HUDEP-2 (cell line): ENCODE data around the gene STAP1.
"Not testable (repeated sequence)": the region's sequence is repeated elsewhere in the genome, so short reads cannot be mapped to it uniquely, and the experiment has no call there.

ENCODE experiments used
- DNase-seq, 76 experiments: peaks; one replicate each; lab custom pipeline; 2025; ENCODE audit not compliant: unreplicated experiment in 76 of 76; lab: John Stamatoyannopoulos, UW

STAP1 gene, protein sequence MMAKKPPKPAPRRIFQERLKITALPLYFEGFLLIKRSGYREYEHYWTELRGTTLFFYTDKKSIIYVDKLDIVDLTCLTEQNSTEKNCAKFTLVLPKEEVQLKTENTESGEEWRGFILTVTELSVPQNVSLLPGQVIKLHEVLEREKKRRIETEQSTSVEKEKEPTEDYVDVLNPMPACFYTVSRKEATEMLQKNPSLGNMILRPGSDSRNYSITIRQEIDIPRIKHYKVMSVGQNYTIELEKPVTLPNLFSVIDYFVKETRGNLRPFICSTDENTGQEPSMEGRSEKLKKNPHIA

DNA sequence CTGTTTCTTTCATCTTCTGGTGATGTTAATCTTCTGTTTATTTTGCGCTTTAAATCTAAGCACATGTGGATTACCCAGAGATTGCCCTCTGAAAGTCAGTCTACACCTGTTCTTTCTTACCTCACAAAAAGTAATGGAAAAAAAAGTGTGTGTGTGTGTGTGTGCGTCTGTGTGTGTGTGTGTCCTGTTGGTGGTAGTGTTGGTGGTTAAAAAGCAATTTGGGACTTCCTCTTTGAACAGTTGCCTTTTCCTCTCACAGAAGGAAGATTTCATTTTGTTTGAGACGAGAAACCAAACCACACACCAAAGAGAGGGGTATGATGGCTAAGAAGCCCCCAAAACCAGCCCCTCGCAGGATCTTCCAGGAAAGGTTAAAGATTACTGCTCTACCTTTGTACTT, at the start of gene STAP1:
Gene STAP1 (plus strand): TSS at position 235 of the 400 bp plus-strand sequence. CDS start 83 bp downstream, at position 318.
- DNase-seq: peak in 36 of 76 experiments; percentile 2 to 66 (median 28)

DNA sequence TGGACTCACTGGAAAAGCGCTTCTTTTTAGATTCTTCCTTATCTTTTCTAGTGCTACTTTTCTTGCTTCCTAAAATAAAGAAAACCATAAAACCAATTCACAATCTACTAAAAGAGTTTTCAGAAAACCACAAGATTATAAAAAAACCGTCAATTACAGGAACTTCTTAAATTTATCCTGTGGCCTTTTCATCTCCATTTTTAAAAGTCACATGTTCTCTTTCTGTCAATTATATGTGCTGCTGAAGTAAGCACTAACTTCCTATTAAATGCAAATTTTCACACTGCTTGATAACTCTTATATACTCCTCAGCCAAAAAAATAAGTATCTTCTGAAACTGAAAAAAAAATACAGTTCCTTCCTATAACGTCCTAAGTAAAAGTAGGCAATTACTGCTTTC, 46.0 kb upstream of the STAP1 start:
- no peak for DNase-seq

DNA sequence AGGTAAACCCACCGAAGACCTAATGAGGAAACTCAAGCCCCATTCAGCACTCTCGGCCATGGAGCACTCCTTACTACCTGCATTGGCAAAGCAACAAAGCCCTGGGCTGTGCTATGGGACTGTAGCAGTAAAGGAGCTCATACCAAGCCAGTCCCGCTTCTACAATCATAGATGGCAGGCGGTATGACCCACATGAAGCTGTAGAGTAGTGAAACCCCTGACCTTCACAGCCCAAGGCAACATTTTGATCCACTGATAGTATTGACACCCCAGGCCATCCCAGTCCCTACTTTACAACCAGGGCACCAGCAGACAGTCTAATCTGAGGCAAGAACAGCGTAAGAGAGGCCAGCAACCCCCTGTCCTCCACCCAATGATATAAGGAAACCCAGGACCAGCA, 38.4 kb upstream of the STAP1 start:
- DNase-seq: peak in 1 of 76 experiments; percentile 2

DNA sequence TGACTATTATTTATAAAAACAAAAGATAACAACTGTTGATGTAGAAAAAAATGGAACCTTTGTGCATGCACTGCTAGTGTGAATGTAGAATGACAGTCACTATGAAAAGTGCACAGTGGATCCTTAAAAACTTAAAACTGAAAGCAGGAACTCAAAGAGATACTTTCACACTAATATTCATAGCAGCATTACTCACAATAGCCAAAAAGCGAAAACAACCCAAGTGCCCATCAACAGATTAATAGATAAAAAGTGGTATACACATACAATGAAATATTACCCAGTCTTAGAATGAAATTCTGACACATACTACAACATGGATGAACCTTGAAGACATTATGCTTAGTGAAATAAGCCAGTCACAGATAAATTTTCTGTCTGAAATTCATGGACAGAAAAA, 37.0 kb upstream of the STAP1 start:
- DNase-seq: no peak

DNA sequence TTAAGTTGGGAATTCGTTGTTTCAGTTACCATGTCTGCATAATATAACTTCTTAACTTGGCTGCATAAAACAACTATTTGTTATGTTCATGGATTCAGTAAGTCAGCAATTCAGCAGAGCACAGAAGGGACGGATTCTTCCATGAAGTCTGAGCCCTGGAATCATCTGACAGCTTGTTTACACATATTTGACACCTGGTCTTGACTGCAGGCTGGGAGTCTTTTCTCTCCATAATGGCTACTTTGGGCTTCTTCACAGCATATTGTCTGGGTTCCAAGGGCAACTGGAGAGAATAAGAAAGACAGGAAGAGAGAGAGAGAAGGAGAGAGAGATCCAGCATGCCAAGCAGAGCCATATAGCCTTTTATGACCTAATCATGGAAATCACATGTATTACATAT, 36.3 kb upstream of the STAP1 start:
- no peak for DNase-seq

DNA sequence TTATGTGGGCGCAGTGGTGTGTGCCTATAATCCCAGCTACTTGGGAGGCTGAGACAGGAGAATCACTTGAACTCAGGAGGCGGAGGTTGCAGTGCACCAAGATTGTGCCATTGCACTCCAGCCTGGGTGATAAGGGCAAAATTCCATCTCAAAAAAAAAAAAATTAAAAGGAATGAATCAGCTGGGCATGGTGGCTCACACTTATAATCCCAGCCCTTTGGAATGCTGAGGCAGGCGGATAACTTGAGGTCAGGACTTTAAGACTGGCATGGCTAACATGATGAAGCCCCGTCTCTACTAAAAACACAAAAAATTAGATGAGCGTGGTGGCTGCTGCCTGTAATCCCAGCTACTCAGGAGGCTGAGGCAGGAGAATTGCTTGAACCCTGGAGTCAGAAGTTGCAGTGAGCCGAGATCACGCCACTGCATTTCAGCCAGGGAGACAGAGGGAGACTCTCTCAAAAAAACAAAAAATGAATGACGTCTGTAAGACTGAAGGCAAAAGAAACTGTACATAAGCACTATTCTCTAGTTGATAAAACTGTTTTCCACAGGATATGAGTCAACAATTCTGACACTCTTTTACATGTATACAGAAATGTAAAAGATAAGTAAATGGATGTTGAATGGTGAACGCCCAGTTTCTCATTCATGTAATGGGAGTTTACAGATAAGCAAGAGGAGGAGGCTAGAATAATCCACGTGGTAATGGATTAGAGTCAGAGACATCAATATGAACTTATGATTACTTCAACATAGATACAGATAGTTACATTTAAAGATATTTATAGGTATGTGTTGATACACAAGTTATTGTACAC, 35.5 kb upstream of the STAP1 start:
- peak in 49 of 76 experiments; percentile 1 to 92 (median 74) for DNase-seq

DNA sequence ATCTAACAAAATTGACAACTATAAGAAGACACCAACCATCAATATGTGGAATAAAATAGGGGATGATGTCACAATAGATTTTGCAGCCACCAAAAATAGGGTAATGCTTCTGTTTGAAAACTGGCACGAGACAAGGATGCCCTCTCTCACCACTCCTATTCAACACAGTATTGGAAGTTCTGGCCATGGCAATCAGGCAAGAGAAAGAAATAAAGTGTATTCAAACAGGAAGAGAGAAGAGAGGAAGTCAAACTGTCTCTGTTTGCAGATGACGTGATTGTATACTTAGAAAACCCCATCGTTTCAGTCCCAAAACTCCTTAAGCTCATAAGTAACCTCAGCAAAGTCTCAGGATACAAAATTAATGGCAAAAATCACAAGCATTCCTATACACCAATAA, 34.4 kb upstream of the STAP1 start:
- not testable (repeated sequence) for DNase-seq

DNA sequence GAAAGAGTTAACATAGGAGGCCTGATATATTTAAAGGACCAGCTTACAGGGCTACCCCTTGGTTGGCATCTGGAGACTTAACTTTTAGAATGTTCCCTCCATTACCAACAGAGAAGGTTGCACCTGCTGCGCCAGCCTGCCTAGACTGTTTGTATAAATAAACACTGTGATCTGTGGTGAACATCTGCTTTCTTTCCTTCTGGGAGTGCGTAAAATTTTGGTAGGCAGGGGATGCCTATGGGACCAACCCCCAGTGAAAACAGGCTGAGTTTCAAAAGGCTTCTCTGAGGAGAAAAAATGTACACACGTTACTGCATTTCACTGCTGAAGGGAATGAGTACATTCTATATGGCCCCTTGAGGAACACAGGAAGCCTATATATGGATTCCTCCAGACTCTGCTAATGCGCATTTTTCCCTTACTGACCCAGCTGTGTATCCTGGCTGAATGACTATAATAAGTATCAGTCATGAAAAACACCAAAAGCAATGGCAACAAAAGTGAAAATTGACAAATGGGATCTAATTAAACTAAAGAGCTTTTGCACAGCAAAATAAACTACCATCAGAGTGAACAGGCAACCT, 27.1 kb upstream of the STAP1 start:
- no peak for DNase-seq

DNA sequence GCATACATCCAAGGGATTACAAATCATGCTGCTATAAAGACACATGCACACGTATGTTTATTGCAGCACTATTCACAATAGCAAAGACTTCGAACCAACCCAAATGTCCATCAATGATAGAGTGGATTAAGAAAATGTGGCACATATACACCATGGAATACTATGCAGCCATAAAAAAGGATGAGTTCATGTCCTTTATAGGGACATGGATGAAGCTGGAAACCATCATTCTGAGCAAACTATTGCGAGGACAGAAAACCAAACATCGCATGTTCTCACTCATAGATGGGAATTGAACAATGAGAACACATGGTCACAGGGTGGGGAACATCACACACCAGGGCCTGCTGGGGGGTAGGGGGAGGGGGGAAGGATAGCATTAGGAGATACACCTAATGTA, 26.1 kb upstream of the STAP1 start:
- not testable (repeated sequence) for DNase-seq

DNA sequence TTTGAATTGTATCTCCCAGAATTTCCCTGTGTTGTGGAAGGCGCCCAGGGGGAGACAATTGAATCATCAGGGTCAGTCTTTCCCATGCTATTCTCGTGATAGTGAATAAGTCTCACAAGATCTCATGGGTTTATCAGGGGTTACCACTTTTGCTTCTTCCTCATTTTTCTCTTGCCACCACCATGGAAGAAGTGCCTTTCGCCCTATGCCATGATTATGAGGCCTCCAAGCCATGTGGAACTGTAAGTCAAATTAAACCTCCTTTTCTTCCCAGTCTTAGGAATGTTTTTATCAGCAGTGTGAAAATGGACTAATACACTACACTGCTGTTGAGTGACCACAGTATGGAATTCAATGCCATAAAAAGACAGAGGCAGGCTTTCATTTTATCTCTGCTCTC, 25.4 kb upstream of the STAP1 start:
- no peak for DNase-seq

DNA sequence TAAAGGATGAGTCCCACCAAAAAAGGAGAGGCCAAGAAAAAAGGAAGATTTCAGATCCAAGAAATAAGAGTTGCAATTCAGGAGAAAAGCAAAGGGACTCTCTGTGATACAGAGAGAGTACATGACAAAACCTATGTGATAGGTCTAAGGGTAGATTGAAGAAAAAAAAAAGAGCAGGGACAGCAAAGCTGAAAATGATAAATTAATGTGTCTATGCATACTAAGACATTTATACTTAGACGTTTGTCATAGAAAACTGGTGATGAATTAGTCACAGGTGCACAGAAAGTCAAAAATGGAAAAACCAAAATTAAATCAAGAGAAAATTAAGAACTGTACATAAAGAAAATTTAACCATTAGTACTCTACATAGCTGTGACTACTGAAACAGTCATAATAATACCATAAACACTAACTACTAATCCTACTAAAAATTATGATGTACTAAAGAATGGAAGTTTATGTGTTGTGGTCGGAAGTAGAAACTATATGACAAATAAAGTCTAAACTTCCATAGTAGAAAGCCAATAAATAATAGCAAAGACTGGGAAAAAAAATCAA, 23.2 kb upstream of the STAP1 start:
- no peak for DNase-seq

DNA sequence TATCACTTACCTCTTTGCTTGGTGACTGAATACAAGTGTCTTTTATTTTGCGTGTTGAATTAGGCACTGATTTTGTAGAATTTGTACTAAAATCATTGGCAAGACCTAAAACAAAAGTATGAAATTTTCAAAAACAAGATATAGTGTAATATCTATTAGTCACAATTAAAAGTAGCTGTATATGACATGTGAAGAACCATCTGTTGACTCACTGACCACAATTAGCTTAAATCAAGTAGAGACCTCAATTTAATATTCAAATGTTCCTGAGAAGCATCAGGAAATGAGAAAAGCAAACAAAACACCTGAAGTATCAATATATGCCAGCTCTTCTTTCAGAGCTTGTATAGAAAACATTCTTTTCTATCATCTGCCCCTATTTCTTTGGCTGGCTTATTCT, 18.7 kb upstream of the STAP1 start:
- DNase-seq: no peak

DNA sequence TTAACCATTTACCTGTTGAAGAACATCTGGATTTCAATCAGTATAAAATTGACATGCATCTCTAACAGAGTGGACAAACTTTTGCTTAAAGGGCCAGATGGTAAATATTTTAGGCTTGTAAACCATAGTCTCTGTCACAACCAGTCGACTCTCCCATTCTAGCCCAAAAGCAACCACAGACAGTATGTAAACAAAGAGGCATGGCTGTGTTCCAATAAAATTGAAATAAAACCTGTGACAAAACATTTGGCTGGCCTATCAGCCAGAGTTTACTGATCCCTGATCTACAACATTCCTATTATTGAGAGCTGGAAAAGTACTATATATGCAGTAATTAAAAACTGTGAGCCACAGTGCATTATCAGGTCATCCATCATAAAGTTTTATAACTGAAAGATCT, 16.5 kb upstream of the STAP1 start:
- DNase-seq: no peak

DNA sequence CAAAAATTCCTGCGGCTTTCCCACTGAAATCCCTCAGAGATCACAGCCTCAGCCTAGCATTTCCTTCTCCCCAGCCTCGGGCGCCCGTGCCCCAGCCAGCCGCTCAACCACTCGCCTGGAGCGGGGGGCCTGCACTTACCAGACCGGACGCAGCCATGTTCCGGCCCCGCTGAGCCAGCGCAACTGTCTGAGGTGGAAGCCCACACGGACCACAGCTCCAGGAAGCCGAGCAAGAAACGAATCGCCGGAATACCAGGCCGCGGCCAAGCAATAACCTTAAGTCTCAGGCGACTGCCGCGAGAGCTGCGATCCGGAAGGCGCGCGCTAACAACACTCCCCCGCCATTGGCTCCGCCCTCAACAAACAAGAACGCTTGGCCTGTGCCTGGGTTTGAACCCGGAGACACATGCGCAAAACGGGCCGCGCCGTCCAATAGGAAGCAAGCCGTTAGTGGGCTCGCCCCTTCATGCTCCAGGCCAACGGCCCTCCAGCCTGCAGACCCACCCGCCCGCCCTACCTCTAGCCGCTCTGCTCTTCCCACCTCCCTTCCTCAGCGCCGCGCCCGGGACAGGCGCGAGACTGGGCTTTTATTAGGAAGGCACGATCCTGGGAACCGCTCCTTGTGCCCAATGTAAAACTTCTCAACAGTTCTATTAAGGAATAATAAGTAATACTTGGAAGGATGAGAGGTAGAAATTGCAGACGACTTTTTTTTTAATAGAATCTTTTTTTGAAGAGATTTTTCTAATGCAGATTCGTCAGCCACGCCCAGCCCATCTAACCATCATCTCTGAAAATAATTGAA, 13.1 kb upstream of the STAP1 start, which contains the start of gene CENPC:
Gene CENPC (minus strand): TSS at position 305 of the 805 bp plus-strand sequence. CDS start 148 bp downstream, at position 157.
- DNase-seq: peak; percentile 17 to 97 (median 94)

DNA sequence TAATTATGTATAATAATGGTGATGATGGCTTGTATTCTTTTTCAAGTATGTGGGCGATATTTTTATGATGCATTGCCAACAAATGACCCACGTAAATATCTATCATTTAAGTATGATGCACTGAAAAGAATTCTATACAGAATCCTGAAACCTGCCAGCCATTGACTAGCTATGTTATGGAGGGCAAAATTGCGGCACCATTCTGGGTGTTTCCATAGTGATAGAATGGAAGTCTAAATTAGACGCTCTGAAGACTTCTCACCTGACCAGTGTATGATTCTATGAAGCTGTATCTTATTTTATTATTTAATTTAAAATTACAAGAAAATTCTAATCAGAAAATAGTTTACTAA, 12.5 kb upstream of the STAP1 start:
- peak in 1 of 76 experiments; percentile 14 for DNase-seq

DNA sequence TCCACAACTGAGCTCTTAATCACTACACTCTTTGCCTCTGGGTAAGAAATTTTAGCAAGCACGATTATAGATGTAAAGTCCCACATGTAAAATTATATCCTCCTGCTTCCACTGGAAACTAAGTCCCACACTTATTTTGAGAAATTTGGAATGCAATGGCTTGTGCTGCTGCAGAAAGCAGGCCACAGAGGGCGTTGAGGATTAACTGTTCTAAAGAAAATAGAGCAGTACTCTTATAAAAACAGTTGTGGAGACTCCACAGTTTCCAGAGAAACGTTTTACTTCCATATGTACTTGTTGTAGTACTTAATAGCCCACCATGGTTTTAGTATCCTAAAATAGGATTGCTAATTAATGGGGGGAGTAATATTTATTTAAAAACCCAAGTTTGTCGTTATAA, 11.6 kb upstream of the STAP1 start:
- DNase-seq: no peak

DNA sequence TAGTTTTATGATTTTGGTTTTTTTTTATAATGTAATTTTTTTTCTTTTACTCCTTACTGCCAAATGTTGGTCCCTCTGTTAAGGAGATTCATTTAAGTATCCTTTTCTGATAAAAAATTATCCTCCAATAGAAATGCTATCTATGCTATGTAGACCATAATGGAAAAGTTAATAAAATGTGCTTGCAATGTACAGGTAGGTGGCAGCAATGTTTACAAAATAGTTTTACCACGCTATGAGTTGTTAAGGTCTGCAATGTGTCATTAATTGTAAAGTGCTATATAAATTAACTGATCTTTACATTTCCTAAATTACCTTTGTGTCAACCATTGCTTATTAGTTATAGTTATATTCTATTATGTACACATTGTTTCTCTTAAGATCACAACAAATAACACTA, 9.4 kb upstream of the STAP1 start:
- peak in 18 of 76 experiments; percentile 2 to 38 (median 20) for DNase-seq

DNA sequence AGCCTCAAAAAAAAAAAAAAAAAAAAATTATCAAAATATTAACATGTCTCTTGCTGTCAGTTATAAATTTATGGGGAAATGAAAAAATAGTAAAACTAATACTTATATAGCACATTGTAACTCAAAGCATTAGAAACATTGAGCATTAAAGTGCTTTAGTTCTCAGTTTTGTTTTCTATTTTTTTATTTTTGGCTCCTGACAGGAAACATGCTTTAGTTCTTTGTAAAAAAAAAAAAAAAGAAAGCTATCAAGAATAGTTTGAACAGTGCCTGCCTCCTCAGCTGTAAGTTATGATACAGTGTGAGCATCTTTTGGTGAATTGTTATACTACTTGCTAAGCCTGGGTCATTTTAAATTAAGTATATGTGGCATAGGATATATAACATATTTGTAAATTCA, 8.1 kb upstream of the STAP1 start:
- no peak for DNase-seq

DNA sequence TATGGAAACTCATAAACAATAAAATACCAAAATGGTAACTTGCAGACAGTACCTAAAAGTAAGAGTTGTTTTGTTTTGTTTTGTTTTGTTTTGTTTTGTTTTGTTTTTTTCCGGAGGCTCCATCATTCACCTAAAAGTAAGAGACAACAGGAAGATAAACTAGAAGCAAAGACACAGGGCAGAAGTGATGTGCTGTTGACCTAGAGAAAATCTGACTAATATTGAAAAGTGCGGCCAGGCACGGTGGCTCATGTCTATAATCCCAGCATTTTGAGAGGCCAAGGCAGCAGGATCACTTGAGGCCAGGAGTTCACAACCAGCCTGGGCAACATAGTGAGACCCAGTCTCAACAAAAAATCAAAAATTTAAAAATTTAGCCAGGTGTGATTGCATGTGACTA, 7.7 kb upstream of the STAP1 start:
- DNase-seq: no peak

DNA sequence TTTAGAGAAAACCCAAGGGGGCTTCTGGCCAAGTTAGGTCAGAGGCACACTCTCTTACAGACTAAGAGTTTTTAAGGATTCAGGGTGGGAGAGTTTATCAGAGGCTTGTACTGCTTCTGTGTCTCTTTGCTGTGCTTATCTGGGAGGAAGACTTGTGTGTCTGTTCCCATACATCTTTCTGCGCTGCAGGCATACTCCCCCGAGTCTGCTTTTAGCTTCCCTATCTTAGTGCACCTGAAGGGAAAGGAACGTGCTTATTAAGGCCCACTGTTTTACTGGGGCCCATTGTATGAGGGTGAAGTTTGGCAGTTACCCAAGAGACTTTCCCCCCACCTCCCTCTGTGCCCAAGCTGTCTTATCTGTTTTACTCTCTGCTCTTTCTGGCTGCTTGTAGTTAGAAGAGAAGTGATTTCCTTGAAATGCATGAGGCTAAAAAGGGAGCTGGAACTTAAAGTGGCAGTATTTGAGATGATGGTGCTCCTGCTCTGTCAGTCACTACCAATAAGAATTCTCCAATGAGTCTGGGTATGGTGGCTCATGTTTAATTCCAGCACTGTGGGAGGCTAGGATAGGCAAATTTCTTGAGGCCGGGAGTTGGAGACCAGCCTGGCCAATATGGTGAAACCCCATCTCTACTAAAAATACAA, 6.3 kb upstream of the STAP1 start:
- peak in 72 of 76 experiments; percentile 27 to 90 (median 64) for DNase-seq
